OCI-LY3 (cell line): Measurements from ENCODE around the gene NDUFA3.
"Not testable (repeated sequence)": the region's sequence is repeated elsewhere in the genome, so short reads cannot be mapped to it uniquely, and the experiment has no call there.

Experiments used
- EZH2phosphoT487 ChIP-seq: fragments of 200-600 bp; shearing (Covaris generic); IDR thresholded peaks from 2 replicates; pipeline ENCODE4 v1.6.1; 2018; ENCODE audit warnings: antibody characterized with exemption, mixed run types, low read depth
- TF ChIP-seq, protein P1 (sequence below): fragments of 200-600, 300-600 bp; sonication (generic); IDR thresholded peaks from 2 replicates; pipeline ENCODE4 v1.5.1; 2014; ENCODE audit warnings: antibody characterized with exemption, low read length, low read depth

DNA sequence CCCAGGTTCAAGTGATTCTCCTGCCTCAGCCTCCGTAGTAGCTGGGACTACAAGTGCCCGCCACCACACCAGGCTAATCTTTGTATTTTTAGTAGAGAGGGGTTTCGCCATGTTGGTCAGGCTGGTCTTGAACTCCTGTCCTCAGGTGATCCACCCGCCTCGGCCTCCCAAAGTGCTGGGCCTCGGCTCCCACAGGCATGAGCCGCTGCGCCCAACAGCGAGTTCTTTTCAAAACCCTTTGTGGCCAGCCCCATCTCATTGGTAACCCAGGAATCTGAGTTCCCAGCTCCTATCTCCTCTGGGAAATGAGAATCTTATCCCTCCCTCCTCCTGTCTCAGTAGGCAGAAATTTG is 2.8 kb upstream of the NDUFA3 start:
- TF ChIP-seq, protein P1, sequence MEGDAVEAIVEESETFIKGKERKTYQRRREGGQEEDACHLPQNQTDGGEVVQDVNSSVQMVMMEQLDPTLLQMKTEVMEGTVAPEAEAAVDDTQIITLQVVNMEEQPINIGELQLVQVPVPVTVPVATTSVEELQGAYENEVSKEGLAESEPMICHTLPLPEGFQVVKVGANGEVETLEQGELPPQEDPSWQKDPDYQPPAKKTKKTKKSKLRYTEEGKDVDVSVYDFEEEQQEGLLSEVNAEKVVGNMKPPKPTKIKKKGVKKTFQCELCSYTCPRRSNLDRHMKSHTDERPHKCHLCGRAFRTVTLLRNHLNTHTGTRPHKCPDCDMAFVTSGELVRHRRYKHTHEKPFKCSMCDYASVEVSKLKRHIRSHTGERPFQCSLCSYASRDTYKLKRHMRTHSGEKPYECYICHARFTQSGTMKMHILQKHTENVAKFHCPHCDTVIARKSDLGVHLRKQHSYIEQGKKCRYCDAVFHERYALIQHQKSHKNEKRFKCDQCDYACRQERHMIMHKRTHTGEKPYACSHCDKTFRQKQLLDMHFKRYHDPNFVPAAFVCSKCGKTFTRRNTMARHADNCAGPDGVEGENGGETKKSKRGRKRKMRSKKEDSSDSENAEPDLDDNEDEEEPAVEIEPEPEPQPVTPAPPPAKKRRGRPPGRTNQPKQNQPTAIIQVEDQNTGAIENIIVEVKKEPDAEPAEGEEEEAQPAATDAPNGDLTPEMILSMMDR = not testable (repeated sequence)
- TF ChIP-seq EZH2phosphoT487 = not testable (repeated sequence)
